Kidney epithelial cell (primary cell): Measurements from ENCODE around the gene NOB1. TPM values are rescaled to one million over a fixed set of nuclear protein-coding genes. Genes with fewer than 3 reads are reported as not detected.
"Not testable (repeated sequence)": the region's sequence is repeated elsewhere in the genome, so short reads cannot be mapped to it uniquely, and the experiment has no call there.

ENCODE experiments used
- DNase-seq: peaks from one replicate; pipeline ENCODE4 v3.0.0-alpha.2; 2010; ENCODE audit warnings: low read depth
- H3K27me3 ChIP-seq: 2 replicates; pipeline ENCODE4 v1.6.0; 2011; ENCODE audit warnings: low read length; ENCODE audit not compliant: control insufficient read depth, insufficient read depth
- H3K36me3 ChIP-seq: 2 replicates; pipeline ENCODE4 v1.5.1; 2011; ENCODE audit warnings: low read length; ENCODE audit not compliant: control insufficient read depth, insufficient read depth
- H3K4me3 ChIP-seq: 2 replicates; pipeline ENCODE4 v1.5.1; 2011; ENCODE audit warnings: low read depth, mild to moderate bottlenecking, control low read depth, low read length
- CTCF ChIP-seq: IDR thresholded peaks from 2 replicates; pipeline ENCODE4 v1.5.1; 2011; ENCODE audit warnings: mild to moderate bottlenecking, moderate library complexity, low read length, control low read depth, inconsistent platforms; ENCODE audit not compliant: insufficient read depth, poor library complexity, severe bottlenecking
- total RNA-seq: library from RNA; depleted of rRNA; stranded (reverse); fragments of >200 nt; gene quantifications from 2 replicates; pipeline ENCODE4 v1.2.3, GENCODE V29; 2015

The NOB1 gene
- total RNA-seq, 1 donor from 2014 or later, result 54.1 TPM

GRCh38 chr16:69744363-69745231, 10.1 kb downstream of the NOB1 start:
- no peak for TF ChIP-seq CTCF
- H3K27me3 ChIP-seq, result no peaks in the 10 kb centered on the region
- no peak overlapping the region for H3K4me3 ChIP-seq
- DNase-seq, result no peak
- H3K36me3 ChIP-seq, result peaks cover 2% of the 10 kb centered on the region

DNA sequence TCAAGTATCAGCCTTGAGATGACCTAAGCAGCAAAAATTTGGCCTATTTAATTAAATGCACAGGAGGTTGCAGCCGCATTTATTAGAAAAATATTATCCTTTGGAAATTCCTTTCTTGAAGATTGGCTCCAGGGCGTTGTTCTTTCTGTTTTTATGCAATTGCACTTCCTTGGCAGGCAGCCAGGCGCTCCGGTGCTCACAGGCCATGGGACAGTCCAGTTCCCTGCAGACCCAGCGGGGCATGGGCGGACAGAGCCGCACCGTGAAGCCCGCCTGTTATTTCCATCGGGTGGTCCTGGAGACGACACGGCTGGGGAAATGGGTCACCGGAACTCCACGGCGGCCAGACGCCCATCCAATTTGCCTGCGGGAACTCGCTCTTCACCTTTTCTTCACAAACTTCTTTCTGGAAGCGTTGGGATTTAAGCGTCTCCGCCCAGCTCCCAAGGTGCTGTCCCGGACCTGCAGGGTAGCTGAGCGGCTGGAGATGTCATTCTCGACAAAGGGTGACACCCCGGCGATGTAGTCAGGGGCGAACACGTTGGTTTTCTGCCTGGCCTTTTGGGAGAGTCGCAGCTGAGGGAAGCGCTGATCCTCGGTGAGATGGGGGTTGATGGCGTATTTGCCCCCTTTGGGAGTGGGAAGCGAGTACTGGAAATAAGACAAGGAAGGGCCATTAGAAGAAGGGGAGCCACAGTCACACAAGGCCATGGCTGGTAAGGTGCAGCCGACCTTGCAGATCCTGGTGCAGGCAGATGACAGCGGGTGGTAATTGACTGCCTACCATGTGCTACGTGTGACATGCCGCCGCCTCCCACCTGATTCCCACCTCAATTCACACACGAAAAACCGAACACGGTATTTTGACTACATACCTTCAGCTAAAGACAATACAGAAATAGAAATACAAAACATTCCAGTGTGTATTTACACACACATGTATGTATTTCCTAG, 12.5 kb downstream of the NOB1 start:
- Histone ChIP-seq H3K36me3 (peaks cover 2% of the 10 kb centered on the region), H3K27me3 (no peaks in the 10 kb centered on the region), H3K4me3 (no peak overlapping the region)
- DNase-seq, result no peak
- no peak for TF ChIP-seq CTCF

- H3K4me3 ChIP-seq, result no peak overlapping the region
- H3K27me3 ChIP-seq, result no peaks in the 10 kb centered on the region
- no peak for TF ChIP-seq CTCF
- no peak for DNase-seq
- peaks cover 2% of the 10 kb centered on the region for H3K36me3 ChIP-seq
These were observed 13.2 kb downstream of the NOB1 start for GRCh38 chr16:69741519-69741918.

DNA sequence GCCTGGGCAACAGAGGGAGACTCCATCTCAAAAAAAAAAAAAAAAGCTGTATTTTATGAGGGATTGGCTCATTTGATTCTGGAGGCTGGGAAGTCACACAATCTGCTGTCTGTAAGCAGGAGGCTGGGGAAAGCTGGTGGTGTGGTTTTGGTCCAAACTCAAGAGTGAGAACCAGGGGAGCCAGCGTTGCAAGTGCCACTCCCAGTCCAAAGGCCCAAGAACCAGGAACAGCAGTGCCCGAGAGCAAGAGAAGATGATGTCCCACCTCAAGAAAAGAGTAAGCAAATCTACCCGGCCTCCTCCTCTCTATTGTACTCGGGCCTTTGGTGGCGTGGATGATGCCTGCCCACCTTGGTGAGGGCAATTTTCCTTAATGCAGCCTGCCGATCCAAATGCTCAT, 22.6 kb downstream of the NOB1 start:
- TF ChIP-seq CTCF, result no peak
- no peak for DNase-seq
- Histone ChIP-seq H3K27me3 (no peaks in the 10 kb centered on the region), H3K4me3 (no peak overlapping the region), H3K36me3 (no peaks in the 10 kb centered on the region)

DNA sequence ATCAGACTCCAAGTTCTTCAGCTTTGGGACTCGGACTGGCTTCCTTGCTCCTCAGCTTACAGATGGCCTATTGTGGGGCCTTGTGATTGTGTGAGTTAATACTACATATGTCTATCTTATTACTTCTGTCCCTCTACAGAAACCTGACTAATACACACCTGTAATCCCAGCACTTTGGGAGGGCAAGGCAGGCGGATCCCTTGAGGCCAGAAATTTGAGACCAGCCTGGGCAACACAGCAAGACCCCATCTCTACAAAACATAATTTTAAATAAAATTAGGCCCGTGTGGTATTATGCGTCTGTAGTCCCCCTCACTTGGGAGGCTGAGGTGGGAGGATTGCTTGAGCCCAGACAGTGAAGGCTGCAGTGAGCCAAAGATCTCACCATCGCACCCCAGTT, 23.4 kb downstream of the NOB1 start:
- H3K27me3 ChIP-seq, H3K36me3 ChIP-seq, DNase-seq, H3K4me3 ChIP-seq: not testable (repeated sequence)

GRCh38 chr16:69729030-69729429, 25.7 kb downstream of the NOB1 start:
- H3K27me3 ChIP-seq, DNase-seq, H3K36me3 ChIP-seq, H3K4me3 ChIP-seq: not testable (repeated sequence)
